K562 (cell line): Measurements from ENCODE around the gene AUNIP. TPM values are rescaled to one million over a fixed set of nuclear protein-coding genes. Genes with fewer than 3 reads are reported as not detected.

Experiments used
- ELK3 ChIP-seq: fragments of 450-650 bp; formaldehyde crosslinking; IDR thresholded peaks from 2 replicates; pipeline ENCODE4 v1.4.0; 2020; ENCODE audit warnings: mild to moderate bottlenecking
- JUND ChIP-seq, 2 experiments: IDR thresholded peaks; 2 replicates in 1 of 2; 3 replicates in 1 of 2; pipeline ENCODE4 v1.6.1; 2011; ENCODE audit warnings: borderline replicate concordance in 2 of 2, low read depth in 2 of 2, low read length in 2 of 2, improper control_type of control experiment in 1 of 2, missing biosample characterization in 1 of 2, missing genetic modification characterization in 1 of 2, missing genetic modification reagents in 1 of 2
- L3MBTL2 ChIP-seq: fragments of 450-650 bp; IDR thresholded peaks from 2 replicates; pipeline ENCODE4 v1.6.1; 2016; ENCODE audit warnings: mild to moderate bottlenecking, moderate library complexity
- LCOR ChIP-seq: sonication (generic); formaldehyde crosslinking; IDR thresholded peaks from 2 replicates; pipeline ENCODE4 v1.8.0; 2022; ENCODE audit warnings: mild to moderate bottlenecking, missing genetic modification reagents
- MAZ ChIP-seq, 2 experiments: fragments of 450-650 bp in 1 of 2; sonication (generic) in 1 of 2; formaldehyde crosslinking; IDR thresholded peaks in 1 of 2; conservative IDR thresholded peaks in 1 of 2; 2 replicates each; pipeline versions ENCODE4 v1.4.0 to v1.5.0; 2020; ENCODE audit warnings: mild to moderate bottlenecking in 1 of 2, missing genetic modification reagents in 1 of 2
- MEIS2 ChIP-seq: fragments of 450-650 bp; IDR thresholded peaks from 2 replicates; pipeline ENCODE4 v1.6.1; 2014; ENCODE audit warnings: mild to moderate bottlenecking; ENCODE audit not compliant: partially characterized antibody
- PKNOX1 ChIP-seq: fragments of 450-650 bp; IDR thresholded peaks from 2 replicates; pipeline ENCODE4 v1.6.1; 2016
- RAD21 ChIP-seq, 2 experiments: fragments of 250-450 bp in 1 of 2; fragments of 450-650 bp in 1 of 2; sonication (Bioruptor Pico) in 1 of 2; formaldehyde crosslinking in 1 of 2; IDR thresholded peaks in 1 of 2; conservative IDR thresholded peaks in 1 of 2; 2 replicates each; pipeline versions ENCODE4 v1.4.0 to v1.8.0; 2020 to 2022; ENCODE audit warnings: mild to moderate bottlenecking in 2 of 2, moderate library complexity in 1 of 2
- RCOR1 ChIP-seq, 2 experiments: IDR thresholded peaks; 2 replicates each; pipeline ENCODE4 v1.6.1; 2012; ENCODE audit warnings: low read depth in 2 of 2, low read length in 2 of 2, borderline replicate concordance in 1 of 2, improper control_type of control experiment in 1 of 2
- REST ChIP-seq, 2 experiments: fragments of 450-650 bp; formaldehyde crosslinking in 1 of 2; IDR thresholded peaks; 2 replicates each; pipeline versions ENCODE4 v1.4.0 to v1.6.1; 2014 to 2020; ENCODE audit warnings: mild to moderate bottlenecking in 2 of 2, borderline replicate concordance in 1 of 2, low read depth in 1 of 2
- SMC3 ChIP-seq: conservative IDR thresholded peaks from 2 replicates; pipeline ENCODE4 v1.6.1; 2011; ENCODE audit warnings: low read depth, low read length, improper control_type of control experiment; ENCODE audit not compliant: insufficient read depth
- TARDBP ChIP-seq: fragments of 450-650 bp; IDR thresholded peaks from 2 replicates; pipeline ENCODE4 v1.6.1; 2016
- TEAD2 ChIP-seq: fragments of 450-650 bp; IDR thresholded peaks from 2 replicates; pipeline ENCODE4 v1.6.1; 2016; ENCODE audit warnings: missing genetic modification characterization, control low read depth, missing compliant biosample characterization
- XRCC5 ChIP-seq: fragments of 200-400 bp; formaldehyde crosslinking; IDR thresholded peaks from 2 replicates; pipeline ENCODE4 v1.6.1; 2017; ENCODE audit warnings: low read depth, mild to moderate bottlenecking, low read length
- ZFX ChIP-seq: sonication (generic); formaldehyde crosslinking; IDR thresholded peaks from 2 replicates; pipeline ENCODE4 v1.8.0; 2022; ENCODE audit warnings: mild to moderate bottlenecking, missing genetic modification reagents, moderate library complexity
- ZNF778 ChIP-seq: fragments of 450-650 bp; formaldehyde crosslinking; IDR thresholded peaks from 2 replicates; pipeline ENCODE4 v1.4.0; 2020; ENCODE audit warnings: mild to moderate bottlenecking, moderate library complexity
- polyA plus RNA-seq, 8 experiments: library from polyadenylated mRNA; depleted of rRNA in 4 of 8; stranded (reverse) in 5 of 8; unstranded in 3 of 8; fragments of >200 nt; fragmentation: Nextera tagmentation in 2 of 8; fragmentation: Illumina TruSeq in 1 of 8; extraction: Ambion mirVana in 2 of 8; extraction: Trizol in 1 of 8; gene quantifications; 2 replicates each; pipeline versions ENCODE4 v1.2.1 to v1.2.3, GENCODE V29; 2011 to 2014; ENCODE audit warnings: inconsistent platforms in 1 of 8, missing spikeins in 1 of 8
- total RNA-seq, 7 experiments: library from RNA; depleted of rRNA in 6 of 7; stranded (reverse); fragments of >200 nt in 6 of 7; fragmentation: Illumina TruSeq in 2 of 7; extraction: Trizol in 2 of 7; gene quantifications; 2 replicates each; pipeline versions ENCODE4 v1.2.1 to v1.2.3, GENCODE V29; 2011 to 2021; ENCODE audit warnings: low replicate concordance in 1 of 7

The AUNIP gene
- total and polyA plus RNA-seq, 9 of the 15 experiments (the other 6 are each of a cell fraction or from before 2014, with no cell fraction given), result 12.1 to 53.8 (median 47.1) TPM

DNA sequence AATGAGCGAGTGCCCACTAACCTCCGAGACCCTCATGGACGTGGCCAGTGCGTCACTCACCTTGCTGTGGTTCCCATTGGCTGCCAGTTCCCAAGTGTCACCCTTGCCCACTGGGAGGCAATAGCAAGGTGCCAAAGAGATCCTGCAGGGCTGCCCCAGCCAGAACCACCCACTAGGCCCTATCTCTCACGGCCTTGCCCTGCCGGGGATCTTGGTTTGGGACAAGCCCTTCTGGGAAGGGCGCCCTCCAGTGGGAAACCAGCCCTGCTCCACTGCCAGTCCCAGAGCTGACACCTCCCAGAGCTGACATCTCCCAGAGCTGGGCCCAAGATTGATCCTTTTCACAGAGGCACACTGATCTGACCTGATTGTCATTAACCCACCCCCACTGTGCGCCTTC is 61.3 kb downstream of the AUNIP start (continued):
- TF ChIP-seq REST (IDR thresholded peaks at IDR 0.05; ENCODE audit: borderline replicate concordance) (peak; percentile 52; the same call in 1 of the 2 replicates), REST (CRISPR knock-in tag; IDR thresholded peaks at IDR 0.05; ENCODE audit: low read depth) (no peak), JUND (IDR thresholded peaks at IDR 0.05; ENCODE audit: borderline replicate concordance, low read depth, low read length) (0 out of 2 replicates have a peak, but pooled peaks have one; percentile 14), JUND (tag; IDR thresholded peaks at IDR 0.05; ENCODE audit: borderline replicate concordance, low read depth, low read length) (no peak), RAD21 (CRISPR knock-in tag; conservative IDR thresholded peaks at IDR 0.05 in 1 of 2, IDR thresholded peaks at IDR 0.05 in 1 of 2) (peak; percentile 22 to 64; a peak in 3 of 4 replicates), SMC3 (peak; percentile 67; the same call in 1 of the 2 replicates), PKNOX1 (peak; percentile 37; the same call in 1 of the 2 replicates), MEIS2 (peak; percentile 7), XRCC5 (0 out of 2 replicates have a peak, but pooled peaks have one; percentile 59), ELK3 (no peak), TARDBP (0 out of 2 replicates have a peak, but pooled peaks have one; percentile 29), MAZ (CRISPR knock-in tag; conservative IDR thresholded peaks at IDR 0.05 in 1 of 2, IDR thresholded peaks at IDR 0.05 in 1 of 2) (peak in 1 of 2 experiments; percentile 51; a peak in 1 of 4 replicates), LCOR (CRISPR knock-in tag) (no peak), L3MBTL2 (peak; percentile 23; the same call in 1 of the 2 replicates), TEAD2 (tag) (no peak), RCOR1 (IDR thresholded peaks at IDR 0.05; ENCODE audit: borderline replicate concordance in 1 of 2, low read depth in 2 of 2, low read length in 2 of 2) (0 out of 4 replicates have a peak, but pooled peaks of 1 of the 2 experiments have one; percentile 37), ZFX (peak; percentile 34; the same call in 1 of the 2 replicates), ZNF778 (CRISPR knock-in tag) (no peak)
